Stimulated activated naive CD4-positive, alpha-beta T cell (primary cell): ENCODE results near the gene STIP1.
A peak's percentile ranks its signal among the peaks of the same experiment; 100 is the strongest.

Source experiments
- DNase-seq, 6 experiments: peaks; one replicate each; lab custom pipeline; 2025; lab: John Stamatoyannopoulos, UW

The STIP1 gene

DNA sequence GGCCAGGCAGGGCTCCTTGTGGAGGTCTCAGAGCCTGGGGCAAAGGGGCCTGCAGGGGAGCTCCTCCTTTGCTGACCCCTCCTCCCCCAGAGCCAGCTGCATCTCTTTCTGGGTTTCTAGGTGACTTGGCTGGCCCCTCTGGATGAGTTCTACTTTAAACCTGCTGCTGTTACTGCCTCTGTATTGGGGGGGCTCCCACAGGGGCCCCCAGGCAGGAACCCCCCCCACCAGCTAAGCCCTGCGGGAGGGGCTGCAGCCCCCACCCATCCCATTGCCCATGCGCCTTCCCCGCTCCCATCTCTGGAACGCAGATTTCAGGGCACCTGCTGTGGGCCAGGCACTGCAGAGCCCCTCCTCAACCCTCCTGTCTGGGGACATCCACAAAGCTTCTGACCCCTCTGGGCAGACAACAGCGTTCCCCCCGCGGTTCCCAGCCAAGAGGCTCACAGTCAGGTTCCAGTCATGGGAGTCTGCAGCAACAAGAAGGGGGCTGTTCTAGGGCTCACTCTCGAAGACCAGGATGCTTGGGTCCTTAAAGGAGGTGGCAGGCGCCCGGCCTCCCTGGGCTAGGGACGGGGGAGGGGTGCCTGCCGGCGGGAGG, 64.5 kb downstream of the STIP1 start:
- DNase-seq: no peak

DNA sequence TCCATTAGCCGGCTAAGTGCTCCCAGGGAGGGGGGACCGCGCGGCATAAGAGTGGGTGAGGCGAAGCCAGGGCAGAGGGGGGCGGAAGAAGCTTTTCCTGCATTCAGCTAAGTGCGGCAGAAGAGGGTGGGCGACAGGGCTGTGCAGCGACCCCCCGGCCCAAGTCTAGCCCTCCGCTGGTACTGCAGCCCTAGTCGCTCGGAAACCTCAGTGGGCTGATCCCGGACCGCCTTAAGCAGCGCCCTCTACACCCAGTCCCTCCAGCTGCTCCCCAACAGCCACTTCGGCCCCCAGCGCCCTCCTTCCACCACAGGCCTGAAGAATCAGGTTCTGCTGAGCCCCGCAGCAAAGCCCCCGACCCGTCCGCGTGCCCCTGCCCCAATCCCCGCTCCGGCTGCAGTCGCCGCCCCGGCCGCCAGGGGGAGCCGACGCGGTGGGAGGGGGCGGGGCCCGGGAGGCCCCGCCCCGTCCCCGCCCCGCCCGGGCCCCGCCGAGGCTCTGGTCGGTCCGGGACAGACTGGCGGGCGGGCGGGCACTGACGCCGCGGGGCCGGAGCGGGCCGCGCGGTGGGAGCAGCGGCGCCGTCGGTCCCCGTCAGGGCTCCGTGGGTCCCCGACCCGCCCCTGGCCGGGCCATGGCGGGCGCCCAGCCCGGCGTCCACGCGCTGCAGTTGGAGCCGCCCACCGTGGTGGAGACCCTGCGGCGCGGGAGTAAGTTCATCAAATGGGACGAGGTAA, 65.2 kb downstream of the STIP1 start, which contains the start of gene PLCB3:
TSS of gene PLCB3 (plus strand) at position 515 of the 737 bp plus-strand sequence. CDS start at position 635, 120 bp downstream.
- peak; percentile 19 to 74 (median 51) for DNase-seq

DNA sequence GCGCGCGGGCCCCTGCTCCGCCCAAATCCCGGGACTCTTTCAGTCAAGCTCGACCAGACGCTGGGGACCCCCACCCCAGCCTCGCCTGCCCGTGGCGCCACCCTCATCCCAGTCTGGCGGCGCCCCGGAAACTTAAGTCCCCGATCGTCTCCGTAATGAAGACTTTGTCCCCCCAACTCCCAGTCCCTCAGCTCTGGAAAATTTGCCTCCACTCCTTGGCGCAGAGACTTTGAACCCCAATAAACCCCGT, 65.7 kb downstream of the STIP1 start:
- no peak for DNase-seq

DNA sequence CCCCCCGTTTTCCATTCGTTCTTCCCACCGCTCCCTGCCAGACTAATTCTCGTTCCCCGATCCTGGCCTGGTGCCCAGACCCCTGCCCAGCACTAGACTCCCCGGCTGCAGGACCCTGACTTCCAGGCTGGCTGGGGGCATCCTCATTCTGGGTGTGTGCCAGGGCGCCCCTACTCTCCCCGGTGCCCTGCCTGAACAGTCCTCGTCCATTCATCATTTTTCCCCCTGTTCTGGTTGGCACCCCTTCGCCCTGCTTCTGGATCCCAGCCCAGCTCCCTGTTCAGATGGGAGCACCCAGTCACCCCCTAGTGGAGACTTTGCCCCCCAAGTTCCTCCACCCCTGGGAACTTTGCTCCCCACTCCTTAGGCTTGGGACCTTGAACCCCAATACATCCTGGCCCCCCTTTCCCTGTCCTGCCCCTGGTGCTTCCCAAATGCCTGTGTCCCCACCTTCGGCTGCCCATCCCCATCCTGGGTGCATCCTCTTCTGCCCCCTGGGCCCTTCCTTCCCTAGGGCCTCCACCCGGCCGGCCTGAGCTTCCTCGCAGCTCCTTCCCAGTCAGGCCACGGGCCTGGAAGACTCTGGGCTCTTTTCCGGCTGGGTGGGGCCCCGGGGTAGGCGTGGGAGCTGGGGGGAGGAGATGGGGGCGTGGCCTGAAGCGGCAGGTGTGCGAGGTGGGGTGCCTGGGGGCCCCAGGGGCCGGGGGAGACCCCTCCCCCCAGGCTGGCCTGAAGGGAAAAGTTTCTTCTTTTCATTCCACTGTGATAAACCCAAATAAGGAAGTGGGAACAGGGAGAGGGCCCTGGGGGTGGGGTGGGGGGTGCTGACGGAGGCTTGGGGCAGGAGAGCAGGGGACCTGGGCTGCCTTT, 66.3 kb downstream of the STIP1 start:
- no peak for DNase-seq

DNA sequence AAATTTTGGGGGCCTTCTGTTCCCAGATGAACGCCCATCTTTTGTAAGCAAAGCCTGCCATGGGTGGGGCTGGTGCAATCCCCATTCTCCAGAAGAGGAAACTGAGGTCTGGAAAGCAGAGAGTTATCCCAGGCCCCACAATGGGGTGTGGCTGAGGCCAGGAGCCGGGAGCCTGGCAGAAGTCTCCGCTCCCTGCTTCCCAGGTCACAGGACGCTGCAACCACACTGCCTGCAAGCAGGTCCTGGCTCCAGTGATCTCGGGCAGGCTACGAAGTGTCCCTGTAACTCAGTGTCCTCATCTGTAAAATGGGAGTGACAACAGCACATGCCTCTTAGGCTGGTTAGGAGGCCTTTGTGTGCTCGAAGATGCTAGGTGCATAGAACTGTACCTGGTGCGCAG, 67.1 kb downstream of the STIP1 start:
- DNase-seq: no peak

DNA sequence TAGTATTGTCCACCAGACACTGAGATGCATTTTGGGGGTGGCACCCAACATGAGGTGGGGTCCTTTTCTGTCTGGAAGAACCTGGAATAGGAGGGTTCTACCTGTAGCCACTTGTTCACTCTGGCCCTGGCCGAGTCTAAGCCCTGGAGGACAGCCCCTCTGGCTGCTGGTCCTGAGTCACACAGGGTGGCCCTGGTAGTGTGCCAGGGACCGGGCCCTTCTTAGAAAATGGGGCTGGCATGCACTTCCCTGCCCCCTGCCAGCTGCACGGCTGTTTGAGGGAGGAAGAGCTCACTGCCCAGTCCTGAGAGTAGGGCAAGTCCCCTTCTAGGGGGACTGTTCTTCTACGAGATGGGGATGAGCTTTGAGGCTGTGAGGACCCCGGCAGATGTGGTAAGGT, 67.5 kb downstream of the STIP1 start:
- DNase-seq: no peak
